Right lobe of liver (tissue), 6 donors: ENCODE measurements around the gene KLHDC10. TPM values are rescaled to one million over a fixed set of nuclear protein-coding genes. Genes with fewer than 3 reads are reported as not detected.
A peak's percentile ranks its signal among the peaks of the same experiment; 100 is the strongest.

Source experiments
- ATAC-seq, 4 donors: fragments of 200-7000 bp; cut with Tn5 transposase; one replicate each; pipeline ENCODE4 v1.9.1; 2020; ENCODE audit warnings: mild to moderate bottlenecking in 4 of 4, moderate library complexity in 4 of 4
- DNase-seq, 3 donors: peaks; one replicate each; pipeline ENCODE4 v3.0.0-alpha.2; 2020
- H3K27ac ChIP-seq, 3 donors: fragments of 200-600 bp; one replicate each; pipeline ENCODE4 v1.8.0; 2022
- H3K27me3 ChIP-seq, 2 donors: fragments of 200-600 bp; one replicate each; pipeline ENCODE4 v1.8.0; 2022
- H3K36me3 ChIP-seq, 4 donors: fragments of 200-600 bp; sonication (generic) in 1 of 4; one replicate each; pipeline versions ENCODE4 v1.5.1 to v1.8.0; 2017 to 2022; ENCODE audit warnings: control low read depth in 1 of 4
- H3K4me1 ChIP-seq, 4 donors: fragments of 200-600 bp; sonication (generic) in 1 of 4; one replicate each; pipeline versions ENCODE4 v1.5.1 to v1.8.0; 2017 to 2022; ENCODE audit warnings: control low read depth in 1 of 4
- H3K4me3 ChIP-seq, 3 donors: fragments of 200-600 bp; one replicate each; pipeline ENCODE4 v1.8.0; 2022
- H3K9me3 ChIP-seq, 4 donors: fragments of 200-600 bp; sonication (generic) in 1 of 4; one replicate each; pipeline versions ENCODE4 v1.5.1 to v1.8.0; 2017 to 2022; ENCODE audit warnings: control low read depth in 1 of 4
- CTCF ChIP-seq, 4 donors: fragments of 200-600 bp in 3 of 4; fragments of 450-650 bp in 1 of 4; IDR thresholded peaks; one replicate each; pipeline versions ENCODE4 v1.5.1 to v1.8.0; 2016 to 2022; ENCODE audit warnings: antibody characterized with exemption in 4 of 4, mild to moderate bottlenecking in 2 of 4
- POLR2A ChIP-seq: fragments of 450-650 bp; IDR thresholded peaks from one replicate; pipeline ENCODE4 v1.6.1; 2017; ENCODE audit warnings: antibody characterized with exemption, mild to moderate bottlenecking
- WGBS: methylation state at CpG from one replicate; pipeline ENCODE4 v1.1.6; 2018; ENCODE audit warnings: low coverage, low lambda C conversion rate; ENCODE audit not compliant: insufficient coverage; ENCODE audit errors: missing lambda C conversion rate; 5-methylcytosine and 5-hydroxymethylcytosine counted together
- intact Hi-C, 2 donors: fragments of 100-400 bp; cut with DNase I; formaldehyde crosslinking; loops; one replicate each; pipeline versions ENCODE4 v1.11.2 to v1.14.1; 2022
- total RNA-seq, 6 experiments: library from RNA; depleted of rRNA in 2 of 6; stranded (reverse); fragments of >200 nt in 2 of 6; fragmentation: NEBNext Ultra II Directional in 3 of 6; extraction: Animal tissue kit (Norgen Biotek cat#: 25700) in 3 of 6; gene quantifications; one replicate each; pipeline versions ENCODE4 v1.1.0 to v1.2.4, GENCODE V29; 2016 to 2023
- donor health status: DM: no; HTN: yes; CAD: no.
- donor health status: DM: no; HTN: no; CAD: no.
- donor health status: DM: no; HTN: no; CAD: no.
- donor health status: DM: no; HTN: yes; CAD: no.
- donor health status: DM: no; HTN: yes; CAD: no.

The KLHDC10 gene
- total RNA-seq, 6 experiments from 2014 or later = 12.7 to 35.4 (median 21.7) TPM

GRCh38 chr7:130129011-130129411 is 58.7 kb downstream of the KLHDC10 start:
- no peak overlapping the region for H3K27ac ChIP-seq
- TF ChIP-seq POLR2A = no peak
- TF ChIP-seq CTCF (IDR thresholded peaks at IDR 0.05) = no peak
- no peak for DNase-seq
- ATAC-seq = no peak
- WGBS = 80% methylated on average over 4 of the region's 4 CpGs
- no peaks in the 10 kb centered on the region for H3K9me3 ChIP-seq
- intact Hi-C loops = no loop called here
- peaks cover 0 to 72% (median 31%) of the 10 kb centered on the region in 4 donors for H3K36me3 ChIP-seq
- no peaks in the 10 kb centered on the region for H3K4me1 ChIP-seq
- no peak overlapping the region for H3K4me3 ChIP-seq
- no peaks in the 10 kb centered on the region for H3K27me3 ChIP-seq

- H3K4me3 ChIP-seq = no peak overlapping the region
- H3K36me3 ChIP-seq = peaks cover 0 to 68% (median 19%) of the 10 kb centered on the region in 4 donors
- H3K27ac ChIP-seq = no peak overlapping the region
- DNase-seq (no peak), ATAC-seq (no peak)
- H3K4me1 ChIP-seq = no peaks in the 10 kb centered on the region
- 86% methylated on average over 4 of the region's 6 CpGs for WGBS
- no peaks in the 10 kb centered on the region for H3K27me3 ChIP-seq
- intact Hi-C loops = no loop called here
- no peaks in the 10 kb centered on the region for H3K9me3 ChIP-seq
- TF ChIP-seq CTCF (IDR thresholded peaks at IDR 0.05) (no peak), POLR2A (no peak)
These were observed 61.0 kb downstream of the KLHDC10 start for GRCh38 chr7:130131191-130131834.

GRCh38 chr7:130131964-130132875 is 61.9 kb downstream of the KLHDC10 start:
- WGBS = 94% methylated on average over 11 of the region's 12 CpGs
- TF ChIP-seq POLR2A (no peak), CTCF (IDR thresholded peaks at IDR 0.05) (no peak)
- Histone ChIP-seq H3K27me3 (no peaks in the 10 kb centered on the region), H3K4me1 (no peaks in the 10 kb centered on the region), H3K27ac (no peak overlapping the region), H3K4me3 (no peak overlapping the region), H3K36me3 (peaks cover 0 to 73% (median 16%) of the 10 kb centered on the region in 4 donors), H3K9me3 (no peaks in the 10 kb centered on the region)
- intact Hi-C loops = no loop called here
- DNase-seq (no peak), ATAC-seq (peak in 1 of 4 donors; percentile 16)

GRCh38 chr7:130133029-130133782 is 62.9 kb downstream of the KLHDC10 start:
- H3K27ac ChIP-seq = no peak overlapping the region
- no peak for ATAC-seq
- no peaks in the 10 kb centered on the region for H3K9me3 ChIP-seq
- H3K4me1 ChIP-seq = no peaks in the 10 kb centered on the region
- intact Hi-C loops = no loop called here
- peaks cover 0 to 78% (median 16%) of the 10 kb centered on the region in 4 donors for H3K36me3 ChIP-seq
- no peak for TF ChIP-seq POLR2A
- no peak for TF ChIP-seq CTCF (IDR thresholded peaks at IDR 0.05)
- H3K4me3 ChIP-seq = no peak overlapping the region
- no peak for DNase-seq
- WGBS = 91% methylated on average over 7 of the region's 7 CpGs
- no peaks in the 10 kb centered on the region for H3K27me3 ChIP-seq
